Neuron (in vitro differentiated cells): ENCODE data around the gene SORCS3.
"Not testable (repeated sequence)": the region's sequence is repeated elsewhere in the genome, so short reads cannot be mapped to it uniquely, and the experiment has no call there.

Experiments
- H2AFZ ChIP-seq: one replicate; pipeline ENCODE4 v1.6.1; 2013; ENCODE audit warnings: low read depth, mild to moderate bottlenecking, inconsistent platforms, low read length, moderate library complexity
- H3K27me3 ChIP-seq: one replicate; pipeline ENCODE4 v1.6.1; 2013; ENCODE audit warnings: low read length; ENCODE audit not compliant: insufficient read depth
- H3K36me3 ChIP-seq: one replicate; pipeline ENCODE4 v1.6.1; 2013; ENCODE audit warnings: low read length; ENCODE audit not compliant: insufficient read depth
- H3K4me1 ChIP-seq: one replicate; pipeline ENCODE4 v1.6.1; 2013; ENCODE audit warnings: low read length; ENCODE audit not compliant: insufficient read depth
- H3K4me3 ChIP-seq: 2 replicates; pipeline ENCODE4 v1.5.1; 2013; ENCODE audit warnings: mild to moderate bottlenecking, low read length, moderate library complexity
- H3K9me3 ChIP-seq: one replicate; pipeline ENCODE4 v1.6.1; 2013; ENCODE audit warnings: low read length

Gene SORCS3

DNA sequence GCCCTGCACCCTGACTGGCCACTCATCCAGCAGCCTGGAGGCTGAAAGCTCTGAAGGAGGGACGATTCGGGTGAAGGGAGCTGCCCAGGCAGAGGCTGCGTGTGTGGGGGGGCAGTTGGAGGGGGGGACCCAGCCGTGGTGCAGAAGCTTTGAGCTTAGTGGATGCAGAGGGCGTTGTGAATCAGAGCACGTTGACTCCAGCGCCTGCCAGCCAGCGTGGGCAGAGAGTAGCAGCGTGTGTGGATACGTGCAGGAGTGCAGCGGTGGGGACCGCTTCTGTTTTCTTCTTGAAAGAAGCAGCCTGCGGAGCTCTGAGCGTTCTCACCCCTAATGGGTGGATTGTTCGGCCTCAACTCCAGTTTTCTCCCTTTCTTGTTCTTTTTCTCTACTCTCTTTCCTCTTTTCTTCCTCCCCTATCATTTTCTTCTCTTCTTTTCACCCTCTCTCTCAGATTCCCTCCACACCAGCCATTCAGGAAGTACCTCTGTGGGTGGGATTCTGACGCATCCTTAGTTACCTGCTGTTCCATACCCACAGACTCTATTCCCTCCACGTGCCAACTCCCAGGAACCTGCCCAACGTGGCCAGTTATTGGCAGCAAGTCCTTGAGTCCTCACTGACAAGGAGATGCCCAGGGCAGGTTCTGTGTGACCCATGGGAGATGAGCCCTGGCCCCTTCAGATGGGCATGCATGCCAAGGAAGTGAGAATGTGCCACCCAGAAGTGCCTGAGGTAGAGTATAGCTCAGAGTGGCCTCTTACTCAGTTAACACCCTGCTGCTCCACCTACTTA lies 47.4 kb downstream of the SORCS3 start:
- peaks cover 13% of the 10 kb centered on the region for H3K4me1 ChIP-seq
- no peaks in the 10 kb centered on the region for H3K36me3 ChIP-seq
- no peaks in the 10 kb centered on the region for H3K9me3 ChIP-seq
- H2AFZ ChIP-seq, result no peak overlapping the region
- H3K4me3 ChIP-seq, result no peak overlapping the region
- no peaks in the 10 kb centered on the region for H3K27me3 ChIP-seq

DNA sequence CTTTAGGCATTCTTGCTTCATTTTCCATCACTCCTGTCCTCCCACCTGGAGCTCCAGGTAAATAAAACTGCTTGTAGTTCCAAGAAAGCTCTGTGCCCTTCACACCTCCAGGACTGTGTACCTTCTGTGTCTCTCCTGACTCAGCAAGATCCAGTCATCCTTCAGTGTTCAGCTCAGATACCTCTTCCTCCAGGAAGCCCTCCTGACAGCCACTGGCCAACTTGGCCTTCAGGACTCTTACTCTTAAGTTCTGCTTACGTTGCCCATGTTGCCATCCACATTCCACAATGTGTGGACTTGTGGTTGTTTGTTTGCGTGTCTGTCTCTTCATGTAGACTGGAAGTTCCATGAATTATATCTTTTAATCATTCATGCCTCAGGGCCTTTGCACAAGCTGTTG lies 48.0 kb downstream of the SORCS3 start:
- no peaks in the 10 kb centered on the region for H3K27me3 ChIP-seq
- no peaks in the 10 kb centered on the region for H3K36me3 ChIP-seq
- no peak overlapping the region for H3K4me3 ChIP-seq
- peaks cover 13% of the 10 kb centered on the region for H3K4me1 ChIP-seq
- H2AFZ ChIP-seq, result no peak overlapping the region
- H3K9me3 ChIP-seq, result no peaks in the 10 kb centered on the region

DNA sequence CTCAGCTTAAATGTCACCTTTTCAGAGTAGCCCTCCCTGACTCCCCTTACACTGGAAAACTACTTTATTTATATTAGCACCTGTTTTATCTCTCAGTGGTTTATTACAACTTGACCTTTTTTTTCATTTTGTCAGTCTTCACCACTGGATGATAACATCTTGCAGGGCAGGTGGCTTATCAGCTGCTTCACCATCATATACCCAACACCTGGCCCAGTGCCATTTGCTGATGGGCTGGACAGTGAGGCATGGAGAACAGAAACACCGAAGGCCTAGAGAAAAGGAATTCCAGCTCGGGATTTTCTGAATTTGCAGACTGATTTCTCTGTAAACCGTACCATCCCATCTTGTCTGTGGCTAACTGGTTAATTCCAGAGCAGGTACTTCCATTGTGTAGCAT lies 48.5 kb downstream of the SORCS3 start:
- no peak overlapping the region for H2AFZ ChIP-seq
- H3K27me3 ChIP-seq, result no peaks in the 10 kb centered on the region
- no peak overlapping the region for H3K4me3 ChIP-seq
- no peaks in the 10 kb centered on the region for H3K36me3 ChIP-seq
- H3K9me3 ChIP-seq, result no peaks in the 10 kb centered on the region
- peaks cover 13% of the 10 kb centered on the region for H3K4me1 ChIP-seq

DNA sequence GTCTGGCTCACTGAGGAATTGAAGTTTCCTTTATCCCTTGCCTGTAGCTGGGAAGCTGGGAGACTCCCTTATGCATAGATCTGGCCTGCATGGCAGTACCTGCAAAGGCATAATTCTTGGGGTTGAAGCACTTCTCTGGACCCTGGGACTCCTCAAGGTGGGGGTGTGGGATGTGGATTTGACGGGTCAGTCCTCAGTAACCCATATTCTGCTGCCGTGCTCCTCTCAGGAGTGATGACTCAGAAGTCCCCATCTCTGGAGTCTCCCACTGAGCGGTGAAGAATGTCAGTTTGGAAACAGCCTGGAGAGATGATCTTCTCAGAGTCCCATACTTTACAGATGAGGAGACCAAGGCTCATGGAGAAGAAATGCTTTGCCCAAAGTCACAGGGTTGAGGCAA lies 49.0 kb downstream of the SORCS3 start:
- no peaks in the 10 kb centered on the region for H3K27me3 ChIP-seq

DNA sequence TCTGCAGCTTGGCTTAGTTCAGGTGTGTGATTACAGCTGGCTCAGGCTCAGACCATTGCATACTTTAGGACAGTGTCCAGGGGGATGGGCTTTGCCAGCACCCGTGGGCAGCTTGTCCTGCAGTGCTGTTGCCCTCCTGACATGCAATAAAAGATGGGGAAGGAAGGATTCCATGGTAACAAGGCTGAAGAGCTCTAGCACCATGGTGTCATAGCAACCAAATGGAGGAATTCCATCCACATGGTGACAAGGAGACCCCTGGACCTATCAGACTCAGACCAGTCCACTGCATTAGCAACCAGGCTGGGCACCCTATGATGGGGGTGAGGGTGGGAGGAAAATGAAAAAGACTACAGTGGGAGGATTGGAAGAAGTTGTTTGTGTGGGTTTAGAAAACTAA lies 49.9 kb downstream of the SORCS3 start:
- H3K4me3 ChIP-seq, result no peak overlapping the region
- peaks cover 13% of the 10 kb centered on the region for H3K4me1 ChIP-seq
- no peaks in the 10 kb centered on the region for H3K27me3 ChIP-seq
- H3K36me3 ChIP-seq, result no peaks in the 10 kb centered on the region
- H3K9me3 ChIP-seq, result no peaks in the 10 kb centered on the region
- no peak overlapping the region for H2AFZ ChIP-seq

More for the DNA sequence above, 49.0 kb downstream of the SORCS3 start:
- no peak overlapping the region for H3K4me3 ChIP-seq
- no peaks in the 10 kb centered on the region for H3K9me3 ChIP-seq
- H3K36me3 ChIP-seq, result no peaks in the 10 kb centered on the region
- no peak overlapping the region for H2AFZ ChIP-seq
- peaks cover 13% of the 10 kb centered on the region for H3K4me1 ChIP-seq

DNA sequence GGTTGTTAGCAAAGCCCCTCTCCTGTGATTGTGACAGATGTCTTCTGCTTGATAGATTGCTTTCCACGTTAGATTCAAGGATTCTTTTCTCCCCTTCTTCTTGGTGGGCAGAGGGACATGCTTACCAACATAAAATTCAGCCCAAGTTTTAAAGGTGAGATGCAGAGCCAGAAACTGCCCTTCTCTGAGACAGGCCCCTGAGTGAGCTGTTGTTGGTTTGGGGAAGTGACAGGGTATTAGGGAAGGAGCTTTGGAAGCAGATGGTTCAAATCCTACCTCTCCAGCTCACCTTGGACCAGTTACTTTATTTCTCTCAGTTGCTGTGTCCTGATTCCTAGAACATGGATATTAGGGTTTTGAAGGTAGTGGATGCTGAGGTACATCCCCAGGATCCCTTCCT lies 53.0 kb downstream of the SORCS3 start:
- H3K4me1 ChIP-seq, result peaks cover 13% of the 10 kb centered on the region
- H3K4me3 ChIP-seq, result no peak overlapping the region
- H3K36me3 ChIP-seq, result no peaks in the 10 kb centered on the region
- no peaks in the 10 kb centered on the region for H3K27me3 ChIP-seq
- H3K9me3 ChIP-seq, result no peaks in the 10 kb centered on the region
- no peak overlapping the region for H2AFZ ChIP-seq

DNA sequence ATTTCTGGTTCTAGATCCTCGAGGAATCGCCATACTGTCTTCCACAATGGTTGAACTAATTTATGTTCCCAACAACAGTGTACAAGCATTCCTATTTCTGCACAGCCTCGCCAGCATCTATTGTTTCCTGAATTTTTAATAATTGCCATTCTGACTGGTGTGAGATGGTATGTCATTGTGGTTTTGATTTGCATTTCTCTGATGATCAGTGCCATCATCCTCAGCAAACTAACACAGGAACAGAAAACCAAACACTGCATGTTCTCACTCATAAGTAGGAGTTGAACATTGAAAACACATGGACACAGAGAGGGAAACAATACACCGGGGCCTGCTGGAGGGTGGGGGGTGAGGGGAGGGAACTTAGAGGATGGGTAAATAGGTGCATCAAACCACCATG lies 62.2 kb downstream of the SORCS3 start:
- not testable (repeated sequence) for H3K36me3 ChIP-seq, H3K4me1 ChIP-seq, H2AFZ ChIP-seq, H3K4me3 ChIP-seq, H3K27me3 ChIP-seq, H3K9me3 ChIP-seq

DNA sequence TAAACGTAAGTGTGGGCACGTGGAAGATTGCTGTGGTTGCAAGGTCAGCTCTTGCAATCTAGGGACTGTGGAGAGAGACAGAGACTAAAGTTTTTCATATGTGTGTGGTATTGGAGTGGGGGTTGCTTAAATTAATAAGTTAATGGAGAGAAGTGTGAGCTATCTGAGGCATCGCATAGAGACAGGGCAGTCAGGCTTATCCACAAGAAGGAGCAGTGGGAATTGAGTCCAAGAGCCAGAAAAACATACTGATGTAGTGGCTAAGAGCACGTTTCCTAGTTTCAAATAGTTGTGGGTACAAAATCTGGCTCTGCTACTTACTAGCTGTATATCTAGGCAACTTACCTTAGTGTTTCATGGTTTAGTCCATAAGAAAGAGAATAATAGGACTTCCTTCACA lies 65.8 kb downstream of the SORCS3 start:
- Histone ChIP-seq H2AFZ (no peak overlapping the region), H3K36me3 (no peaks in the 10 kb centered on the region), H3K27me3 (no peaks in the 10 kb centered on the region), H3K4me3 (no peak overlapping the region), H3K4me1 (peaks cover 3% of the 10 kb centered on the region), H3K9me3 (no peaks in the 10 kb centered on the region)

DNA sequence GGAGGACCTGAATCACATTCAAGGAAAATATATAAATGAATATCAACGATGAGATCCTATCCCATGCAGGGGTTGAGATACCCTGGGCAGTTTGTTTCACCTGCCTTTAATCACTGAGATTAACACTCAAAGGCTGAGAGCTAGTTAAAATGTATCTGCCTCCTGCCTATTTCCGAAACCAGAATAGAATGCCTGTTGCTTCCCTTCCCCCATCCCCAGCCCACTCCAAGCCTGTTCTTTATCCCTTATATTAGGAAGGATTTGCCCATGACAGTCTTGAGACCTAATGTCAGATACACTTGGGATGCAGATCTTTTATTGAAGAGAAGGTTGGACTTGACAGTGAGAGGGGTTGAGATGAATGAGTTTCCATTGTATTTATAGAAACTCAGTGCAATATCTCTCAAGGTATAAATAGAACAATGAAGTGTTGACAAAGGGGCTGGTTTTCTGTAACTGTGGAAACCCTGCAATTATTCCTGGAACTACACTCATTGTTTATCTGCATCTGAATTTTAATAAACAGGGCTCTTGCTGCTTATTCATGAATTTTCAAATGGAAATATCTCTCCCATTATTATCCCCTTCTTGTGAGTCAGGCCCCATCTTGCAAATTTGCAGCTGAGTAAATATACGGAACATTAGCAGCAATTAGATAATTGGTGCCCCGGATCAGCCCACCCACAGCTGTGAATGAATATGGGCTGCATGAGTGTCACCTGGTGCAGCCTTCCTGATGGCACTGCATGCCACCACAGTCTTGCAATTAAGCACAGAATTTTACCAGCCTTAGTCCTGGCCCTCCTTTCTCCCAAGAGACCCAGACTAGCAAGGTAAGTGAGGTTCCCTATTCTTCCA lies 66.7 kb downstream of the SORCS3 start:
- H3K9me3 ChIP-seq, result no peaks in the 10 kb centered on the region
- H3K4me3 ChIP-seq, result no peak overlapping the region
- H3K4me1 ChIP-seq, result peaks cover 3% of the 10 kb centered on the region
- no peak overlapping the region for H2AFZ ChIP-seq
- H3K27me3 ChIP-seq, result no peaks in the 10 kb centered on the region
- H3K36me3 ChIP-seq, result no peaks in the 10 kb centered on the region

DNA sequence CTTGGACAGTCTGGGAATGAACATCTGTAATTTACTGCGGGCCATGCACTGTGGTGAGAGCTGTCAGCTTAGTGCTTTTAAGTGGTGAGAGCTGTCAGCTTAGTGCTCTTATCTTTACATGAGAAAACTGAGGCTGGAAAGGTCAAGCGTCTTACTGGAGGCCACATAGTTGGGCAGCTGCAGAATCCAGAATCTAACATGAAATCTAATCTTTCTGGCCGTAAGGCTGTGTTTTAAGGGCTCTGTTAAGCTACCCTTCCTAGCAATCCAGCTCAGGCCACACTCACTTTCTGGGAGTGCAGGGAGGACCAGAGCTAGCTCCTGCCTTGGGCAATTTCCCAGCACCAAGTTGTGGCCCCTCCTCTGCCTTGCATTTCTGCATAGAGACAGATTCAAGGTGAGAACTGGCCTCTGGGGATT lies 70.2 kb downstream of the SORCS3 start:
- H2AFZ ChIP-seq, result no peak overlapping the region

DNA sequence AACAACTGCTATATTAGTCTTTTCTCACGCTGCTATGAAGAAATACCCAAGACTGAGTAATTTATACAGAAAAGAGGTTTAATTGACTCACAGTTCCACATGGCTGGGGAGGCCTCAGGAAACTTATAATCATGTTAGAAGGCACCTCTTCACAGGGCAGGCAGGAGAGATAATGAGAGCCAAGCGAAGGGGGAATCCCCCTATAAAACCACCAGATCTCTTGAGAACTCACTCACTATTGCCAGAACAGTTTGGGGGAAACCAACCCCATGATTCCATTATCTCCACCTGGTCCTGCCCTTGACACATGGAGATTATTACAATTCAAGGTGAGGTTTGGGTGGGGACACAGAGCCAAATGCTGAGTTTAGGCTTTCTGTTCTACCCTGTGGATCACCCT lies 89.5 kb downstream of the SORCS3 start:
- not testable (repeated sequence) for H3K9me3 ChIP-seq, H3K36me3 ChIP-seq, H2AFZ ChIP-seq, H3K4me1 ChIP-seq, H3K27me3 ChIP-seq, H3K4me3 ChIP-seq

More for the DNA sequence above, 70.2 kb downstream of the SORCS3 start:
- Histone ChIP-seq H3K4me3 (no peak overlapping the region), H3K27me3 (no peaks in the 10 kb centered on the region), H3K4me1 (peaks cover 3% of the 10 kb centered on the region), H3K9me3 (no peaks in the 10 kb centered on the region), H3K36me3 (no peaks in the 10 kb centered on the region)

DNA sequence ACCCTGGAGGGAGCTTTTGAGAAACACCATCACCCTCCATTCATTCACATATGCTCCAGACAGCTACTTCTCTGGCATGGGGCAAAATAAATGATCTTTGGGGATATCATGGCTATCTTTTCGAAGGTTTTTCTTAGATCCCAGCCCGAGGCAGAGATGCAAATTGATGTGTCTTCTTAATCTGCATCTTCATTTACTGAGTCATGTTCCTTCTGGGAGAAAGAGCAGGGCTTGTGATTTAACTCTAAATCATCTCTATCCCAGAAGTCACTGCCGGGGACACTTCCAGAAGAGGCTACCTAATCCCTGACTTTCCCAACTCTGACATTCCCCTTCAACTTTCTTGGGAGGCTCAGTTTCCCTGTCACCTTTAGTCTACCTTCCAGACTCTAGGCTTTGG lies 90.1 kb downstream of the SORCS3 start:
- H3K9me3 ChIP-seq, result no peaks in the 10 kb centered on the region
- H3K4me1 ChIP-seq, result no peaks in the 10 kb centered on the region
- peaks cover 12% of the 10 kb centered on the region for H3K27me3 ChIP-seq
- no peak overlapping the region for H2AFZ ChIP-seq
- no peak overlapping the region for H3K4me3 ChIP-seq
- H3K36me3 ChIP-seq, result no peaks in the 10 kb centered on the region

DNA sequence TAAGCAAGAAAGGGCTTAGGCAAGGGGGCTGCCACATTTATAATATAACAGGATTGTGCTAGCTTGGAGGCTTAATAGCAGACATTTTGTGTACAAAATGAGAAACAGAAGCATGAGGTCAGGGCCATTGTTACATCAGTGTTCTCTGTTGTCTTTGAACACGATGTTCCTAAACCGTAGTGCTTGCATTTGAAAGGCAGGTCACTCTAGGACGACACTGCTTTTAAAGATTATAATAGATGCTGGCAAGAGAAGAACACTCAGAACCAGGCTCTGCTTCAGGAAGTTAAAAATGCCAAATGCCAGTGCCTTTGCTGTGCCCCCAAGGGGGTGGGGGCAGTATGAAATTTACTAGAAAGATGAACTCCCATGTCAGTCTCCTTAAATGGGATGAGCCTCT lies 91.1 kb downstream of the SORCS3 start:
- Histone ChIP-seq H3K9me3 (no peaks in the 10 kb centered on the region), H3K27me3 (peaks cover 12% of the 10 kb centered on the region), H3K4me3 (no peak overlapping the region), H2AFZ (no peak overlapping the region), H3K4me1 (no peaks in the 10 kb centered on the region), H3K36me3 (no peaks in the 10 kb centered on the region)
